Measurements from ENCODE around the gene OR4C15.

DNA sequence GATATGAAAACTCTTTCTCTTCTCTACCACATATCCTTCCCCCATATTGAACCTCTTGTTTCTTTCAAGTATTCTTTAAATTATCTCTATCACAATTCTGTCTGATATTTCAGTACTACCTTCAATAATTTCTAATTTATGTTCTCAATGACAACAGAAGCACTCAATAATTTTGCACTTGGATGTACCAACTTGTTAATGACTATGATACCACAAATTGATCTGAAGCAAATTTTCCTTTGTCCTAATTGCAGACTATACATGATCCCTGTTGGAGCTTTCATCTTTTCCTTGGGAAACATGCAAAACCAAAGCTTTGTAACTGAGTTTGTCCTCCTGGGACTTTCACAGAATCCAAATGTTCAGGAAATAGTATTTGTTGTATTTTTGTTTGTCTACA, at the start of gene OR4C15:
- TF ChIP-seq TOX (CRISPR knock-in tag; IDR thresholded peaks at IDR 0.05; ENCODE audit: borderline replicate concordance): no peak
- no peak for TF ChIP-seq ZNF565 (CRISPR knock-in tag; conservative IDR thresholded peaks at IDR 0.05; ENCODE audit: low read depth)
- no peak for TF ChIP-seq ZFP30 (CRISPR knock-in tag; IDR thresholded peaks at IDR 0.05)
- no peak for TF ChIP-seq ZFP3 (CRISPR knock-in tag; IDR thresholded peaks at IDR 0.05)
- TF ChIP-seq CREB5 (CRISPR knock-in tag; IDR thresholded peaks at IDR 0.05; ENCODE audit: low read depth): no peak
- TF ChIP-seq ARNTL (CRISPR knock-in tag; IDR thresholded peaks at IDR 0.05; ENCODE audit: borderline replicate concordance, low read depth): no peak
- no peak for TF ChIP-seq RARB (CRISPR knock-in tag; IDR thresholded peaks at IDR 0.05)
- TF ChIP-seq, protein P1, sequence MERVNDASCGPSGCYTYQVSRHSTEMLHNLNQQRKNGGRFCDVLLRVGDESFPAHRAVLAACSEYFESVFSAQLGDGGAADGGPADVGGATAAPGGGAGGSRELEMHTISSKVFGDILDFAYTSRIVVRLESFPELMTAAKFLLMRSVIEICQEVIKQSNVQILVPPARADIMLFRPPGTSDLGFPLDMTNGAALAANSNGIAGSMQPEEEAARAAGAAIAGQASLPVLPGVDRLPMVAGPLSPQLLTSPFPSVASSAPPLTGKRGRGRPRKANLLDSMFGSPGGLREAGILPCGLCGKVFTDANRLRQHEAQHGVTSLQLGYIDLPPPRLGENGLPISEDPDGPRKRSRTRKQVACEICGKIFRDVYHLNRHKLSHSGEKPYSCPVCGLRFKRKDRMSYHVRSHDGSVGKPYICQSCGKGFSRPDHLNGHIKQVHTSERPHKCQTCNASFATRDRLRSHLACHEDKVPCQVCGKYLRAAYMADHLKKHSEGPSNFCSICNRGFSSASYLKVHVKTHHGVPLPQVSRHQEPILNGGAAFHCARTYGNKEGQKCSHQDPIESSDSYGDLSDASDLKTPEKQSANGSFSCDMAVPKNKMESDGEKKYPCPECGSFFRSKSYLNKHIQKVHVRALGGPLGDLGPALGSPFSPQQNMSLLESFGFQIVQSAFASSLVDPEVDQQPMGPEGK (CRISPR knock-in tag; IDR thresholded peaks at IDR 0.05; ENCODE audit: borderline replicate concordance): no peak
- no peak for TF ChIP-seq BACH2 (CRISPR knock-in tag; IDR thresholded peaks at IDR 0.05; ENCODE audit: borderline replicate concordance)
- no peak for TF ChIP-seq TCF4 (CRISPR knock-in tag; IDR thresholded peaks at IDR 0.05; ENCODE audit: borderline replicate concordance)
- TF ChIP-seq ZC3H10 (CRISPR knock-in tag; IDR thresholded peaks at IDR 0.05): no peak
- TF ChIP-seq TSHZ2 (CRISPR knock-in tag; IDR thresholded peaks at IDR 0.05): no peak
